GM18951 (cell line): ENCODE results near the gene ALK.

Source experiments
- POLR2A ChIP-seq: IDR thresholded peaks from 4 replicates; pipeline ENCODE4 v1.6.1; 2011; ENCODE audit warnings: mild to moderate bottlenecking; ENCODE audit not compliant: insufficient read length, insufficient read depth; ENCODE audit errors: extremely low read depth
- in situ Hi-C: fragments of 300-500 bp; cut with MboI; formaldehyde crosslinking; loops from one replicate; pipeline ENCODE4 v1.12.0; 2022; ENCODE audit warnings: low sequenced_read_pairs, mixed read lengths, inconsistent platforms; ENCODE audit not compliant: unreplicated experiment

ALK gene

GRCh38 chr2:29742656-29743055 lies 178.7 kb downstream of the ALK start:
- TF ChIP-seq POLR2A = no peak
- in situ Hi-C loops = no loop called here

GRCh38 chr2:29741132-29741531 lies 180.3 kb downstream of the ALK start:
- in situ Hi-C loops = no loop called here
- no peak for TF ChIP-seq POLR2A

- in situ Hi-C loops = no loop called here
These were observed 187.4 kb downstream of the ALK start for GRCh38 chr2:29733965-29734364.

GRCh38 chr2:29733213-29733612 lies 188.2 kb downstream of the ALK start:
- no peak for TF ChIP-seq POLR2A
- in situ Hi-C loops = no loop called here

More at GRCh38 chr2:29733965-29734364, 187.4 kb downstream of the ALK start:
- no peak for TF ChIP-seq POLR2A

GRCh38 chr2:29731948-29732347 lies 189.4 kb downstream of the ALK start:
- in situ Hi-C loops = no loop called here
- no peak for TF ChIP-seq POLR2A

- no peak for TF ChIP-seq POLR2A
- in situ Hi-C loops = no loop called here
These were observed 191.5 kb downstream of the ALK start for GRCh38 chr2:29729932-29730331.

GRCh38 chr2:29729401-29729800 lies 192.0 kb downstream of the ALK start:
- in situ Hi-C loops = no loop called here
- TF ChIP-seq POLR2A = no peak

GRCh38 chr2:29726976-29727375 lies 194.4 kb downstream of the ALK start:
- no peak for TF ChIP-seq POLR2A
- in situ Hi-C loops = no loop called here

GRCh38 chr2:29725610-29726009 lies 195.8 kb downstream of the ALK start:
- no peak for TF ChIP-seq POLR2A

GRCh38 chr2:29724282-29724681 lies 197.1 kb downstream of the ALK start:
- TF ChIP-seq POLR2A = no peak
- in situ Hi-C loops = no loop called here

More at GRCh38 chr2:29725610-29726009, 195.8 kb downstream of the ALK start:
- in situ Hi-C loops = no loop called here

GRCh38 chr2:29723255-29724001 lies 198.0 kb downstream of the ALK start:
- no peak for TF ChIP-seq POLR2A
- in situ Hi-C loops = no loop called here

- in situ Hi-C loops = no loop called here
These were observed 201.7 kb downstream of the ALK start for GRCh38 chr2:29719639-29720038.

GRCh38 chr2:29718076-29718686 lies 203.2 kb downstream of the ALK start:
- TF ChIP-seq POLR2A = no peak
- in situ Hi-C loops = no loop called here

More at GRCh38 chr2:29719639-29720038, 201.7 kb downstream of the ALK start:
- TF ChIP-seq POLR2A = no peak

- in situ Hi-C loops = no loop called here
- TF ChIP-seq POLR2A = no peak
These were observed 205.7 kb downstream of the ALK start for GRCh38 chr2:29715655-29716054.
